HepG2 (cell line): Measurements from ENCODE around the gene RAB38. TPM values are rescaled to one million over a fixed set of nuclear protein-coding genes. Genes with fewer than 3 reads are reported as not detected.

Experiments used
- ATAC-seq: fragments of 200-7000 bp; cut with Tn5 transposase; 3 replicates; pipeline ENCODE4 v1.9.1; 2020; ENCODE audit warnings: mild to moderate bottlenecking, moderate library complexity
- BruUV-seq: library from RNA; stranded (reverse); fragments of 400-500 nt; replicated peaks from 2 replicates; lab custom pipeline; 2021; lab: Mats Ljungman, UMichigan
- CTCF ChIA-PET: fragments of 300-600 bp; formaldehyde crosslinking; extraction: SDS; loops from one replicate; lab custom pipeline; 2021; ENCODE audit warnings: low total read pairs, inconsistent platforms, low intra/inter-chr PET ratio; lab: Yijun Ruan, JAX
- POLR2A ChIA-PET: fragments of 350-600 bp; sonication (Branson Sonifier 250); formaldehyde crosslinking; loops from one replicate; lab custom pipeline; 2020; ENCODE audit warnings: antibody characterized with exemption, inconsistent platforms; lab: Yijun Ruan, JAX
- DNase-seq: peaks from one replicate; pipeline ENCODE4 v3.0.0-alpha.2; 2015; ENCODE audit warnings: low spot score
- FAIRE-seq: peaks from 3 replicates; lab custom pipeline; 2011; peaks lifted over from hg19 to GRCh38; lab: Jason Lieb, UNC
- H2AFZ ChIP-seq: one replicate; pipeline ENCODE4 v1.6.1; 2011; ENCODE audit warnings: low read length, inconsistent platforms
- H3K27ac ChIP-seq: fragments of 300-600 bp; 3 replicates; pipeline ENCODE4 v1.8.0; 2011; ENCODE audit warnings: mixed run types, mild to moderate bottlenecking, mixed read lengths, low read length, inconsistent platforms; ENCODE audit not compliant: insufficient read depth; ENCODE audit errors: extremely low read length
- H3K27me3 ChIP-seq, 2 experiments: fragments of 200-600 bp in 1 of 2; 2 replicates in 1 of 2; 3 replicates in 1 of 2; pipeline versions ENCODE4 v1.6.0 to v1.8.0; 2011; ENCODE audit warnings: low read length in 2 of 2, mild to moderate bottlenecking in 2 of 2, moderate library complexity in 2 of 2, inconsistent platforms in 1 of 2; ENCODE audit not compliant: insufficient read depth in 2 of 2, control insufficient read depth in 1 of 2
- H3K36me3 ChIP-seq, 2 experiments: fragments of 200-600 bp in 1 of 2; replicated peaks in 1 of 2; 2 replicates in 1 of 2; 3 replicates in 1 of 2; pipeline versions ENCODE4 v1.5.1 to v1.8.0; 2011; ENCODE audit warnings: low read length in 2 of 2, inconsistent platforms in 1 of 2; ENCODE audit not compliant: insufficient read depth in 2 of 2, control insufficient read depth in 1 of 2
- H3K4me1 ChIP-seq: 2 replicates; pipeline ENCODE4 v1.5.1; 2012; ENCODE audit warnings: low read length, inconsistent platforms; ENCODE audit not compliant: insufficient read depth
- H3K4me2 ChIP-seq: 2 replicates; pipeline ENCODE4 v1.6.0; 2011; ENCODE audit warnings: low read depth, low read length, inconsistent platforms
- H3K4me3 ChIP-seq, 3 experiments: fragments of 200-600 bp in 1 of 3; sonication (generic), shearing (Covaris generic) in 1 of 3; replicated peaks in 1 of 3; 2 replicates each; pipeline ENCODE4 v1.5.1; 2011 to 2016; ENCODE audit warnings: low read length in 3 of 3, inconsistent platforms in 2 of 3, low read depth in 2 of 3, mild to moderate bottlenecking in 2 of 3, control low read depth in 1 of 3, mixed read lengths in 1 of 3; ENCODE audit not compliant: insufficient read depth in 1 of 3
- H3K79me2 ChIP-seq: one replicate; pipeline ENCODE4 v1.6.1; 2011; ENCODE audit warnings: low read length, inconsistent platforms; ENCODE audit not compliant: insufficient read depth
- H3K9ac ChIP-seq: 2 replicates; pipeline ENCODE4 v1.6.0; 2011; ENCODE audit warnings: mild to moderate bottlenecking, low read depth, low read length, inconsistent platforms; ENCODE audit not compliant: insufficient read depth
- H3K9me3 ChIP-seq: 2 replicates; pipeline ENCODE4 v1.5.1; 2012; ENCODE audit warnings: mild to moderate bottlenecking, low read length
- H4K20me1 ChIP-seq: 2 replicates; pipeline ENCODE4 v1.6.0; 2011; ENCODE audit warnings: inconsistent platforms, mild to moderate bottlenecking, low read length, moderate library complexity; ENCODE audit not compliant: insufficient read depth
- AKAP8 ChIP-seq: sonication (generic); formaldehyde crosslinking; IDR thresholded peaks from 2 replicates; pipeline ENCODE4 v1.5.1; 2020; ENCODE audit warnings: mild to moderate bottlenecking, missing genetic modification reagents
- CBX2 ChIP-seq, 2 experiments: fragments of 200-600 bp in 1 of 2; sonication (generic); formaldehyde crosslinking in 1 of 2; IDR thresholded peaks; 2 replicates each; pipeline versions ENCODE4 v1.7.0 to v1.8.1; 2018 to 2022; ENCODE audit warnings: low read depth in 2 of 2, low read length in 1 of 2, mild to moderate bottlenecking in 1 of 2, missing genetic modification reagents in 1 of 2
- NR2F1 ChIP-seq, 2 experiments: fragments of 450-650 bp in 1 of 2; formaldehyde crosslinking in 1 of 2; IDR thresholded peaks; 2 replicates each; pipeline versions ENCODE4 v1.5.0 to v1.6.1; 2016 to 2020; ENCODE audit warnings: mild to moderate bottlenecking in 1 of 2, missing compliant biosample characterization in 1 of 2, missing genetic modification reagents in 1 of 2, moderate library complexity in 1 of 2
- ZNF343 ChIP-seq: sonication (generic); formaldehyde crosslinking; IDR thresholded peaks from 2 replicates; pipeline ENCODE4 v1.4.0; 2020; ENCODE audit warnings: mild to moderate bottlenecking, missing genetic modification reagents
- ZSCAN30 ChIP-seq: sonication (generic); formaldehyde crosslinking; IDR thresholded peaks from 2 replicates; pipeline ENCODE4 v1.5.0; 2020; ENCODE audit warnings: mild to moderate bottlenecking, missing genetic modification reagents
- WGBS: methylation state at CpG from one replicate; pipeline ENCODE4 v1.1.6; 2017; ENCODE audit warnings: low lambda C conversion rate; 5-methylcytosine and 5-hydroxymethylcytosine counted together
- in situ Hi-C: cut with HindIII; loops from 2 replicates; pipeline ENCODE4 v1.10.0; 2017; ENCODE audit warnings: low pct_unique_long_range_greater_than_20kb; ENCODE audit not compliant: extremely low pct_ligation_motif_present
- intact Hi-C: fragments of 100-400 bp; cut with micrococcal nuclease; formaldehyde crosslinking; loops from one replicate; pipeline ENCODE4 v1.10.0; 2022; ENCODE audit not compliant: unreplicated experiment
- polyA plus RNA-seq, 8 experiments: library from polyadenylated mRNA; depleted of rRNA in 3 of 8; stranded (reverse) in 7 of 8; unstranded in 1 of 8; fragments of >200 nt; fragmentation: Illumina TruSeq in 4 of 8; extraction: Trizol in 4 of 8; gene quantifications; 2 replicates each; pipeline versions ENCODE4 v1.2.1 to v1.2.3, GENCODE V29; 2011 to 2016; ENCODE audit warnings: low read depth in 4 of 8, missing spikeins in 1 of 8, mixed read lengths in 1 of 8; ENCODE audit not compliant: insufficient read depth in 1 of 8
- total RNA-seq, 5 experiments: library from RNA; depleted of rRNA; stranded (reverse); fragments of >200 nt; fragmentation: Illumina TruSeq; extraction: Trizol; gene quantifications; 2 replicates each; pipeline ENCODE4 v1.2.3, GENCODE V29; 2016; ENCODE audit warnings: low read depth in 1 of 5
- TF ChIP-seq, protein P1 (sequence below): sonication (generic); formaldehyde crosslinking; IDR thresholded peaks from 2 replicates; pipeline ENCODE4 v1.4.0; 2020; ENCODE audit warnings: missing genetic modification reagents
- TF ChIP-seq, protein P2 (sequence below): IDR thresholded peaks from 2 replicates; pipeline ENCODE4 v1.6.1; 2016; ENCODE audit warnings: missing compliant biosample characterization, missing genetic modification reagents, borderline replicate concordance
- TF ChIP-seq, protein P3 (sequence below): sonication (generic); formaldehyde crosslinking; IDR thresholded peaks from 2 replicates; pipeline ENCODE4 v1.4.0; 2020; ENCODE audit warnings: missing genetic modification reagents
- TF ChIP-seq, protein P4 (sequence below): fragments of 450-650 bp; IDR thresholded peaks from 2 replicates; pipeline ENCODE4 v1.6.1; 2016

RAB38 gene
- total and polyA plus RNA-seq, 2 of the 13 experiments (the other 11 are each of a cell fraction or from before 2014, with no cell fraction given) = 0.13 to 0.30 TPM

DNA sequence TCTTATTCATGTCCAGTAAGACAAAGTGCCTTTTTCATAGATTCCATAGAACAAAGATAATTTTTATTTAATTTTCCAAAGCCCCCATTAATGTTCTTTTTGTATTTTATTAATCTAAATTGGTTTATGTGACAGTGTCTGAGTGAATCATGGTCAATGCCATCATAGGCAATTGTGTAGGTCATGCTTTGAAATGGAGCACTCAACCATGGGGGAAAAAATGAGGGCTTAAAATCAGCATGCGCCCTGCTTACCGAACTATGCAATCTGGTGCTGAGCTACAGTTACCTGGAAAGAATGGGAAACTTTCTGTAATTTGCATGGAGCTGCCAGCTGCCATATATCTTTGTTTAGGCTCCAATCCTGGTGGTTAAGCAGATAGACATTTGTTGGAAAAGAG lies 28.4 kb upstream of the RAB38 start (continued):
- TF ChIP-seq, protein P1, sequence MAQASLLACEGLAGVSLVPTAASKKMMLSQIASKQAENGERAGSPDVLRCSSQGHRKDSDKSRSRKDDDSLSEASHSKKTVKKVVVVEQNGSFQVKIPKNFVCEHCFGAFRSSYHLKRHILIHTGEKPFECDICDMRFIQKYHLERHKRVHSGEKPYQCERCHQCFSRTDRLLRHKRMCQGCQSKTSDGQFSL (CRISPR knock-in tag) = no peak
- no peak for TF ChIP-seq NR2F1 (CRISPR knock-in tag; IDR thresholded peaks at IDR 0.05)
- TF ChIP-seq CBX2 (IDR thresholded peaks at IDR 0.05; ENCODE audit: low read depth, low read length) = no peak
- TF ChIP-seq CBX2 (CRISPR knock-in tag; IDR thresholded peaks at IDR 0.05; ENCODE audit: low read depth) = no peak
- TF ChIP-seq AKAP8 = no peak
- TF ChIP-seq ZNF343 (CRISPR knock-in tag) = no peak
- TF ChIP-seq, protein P2, sequence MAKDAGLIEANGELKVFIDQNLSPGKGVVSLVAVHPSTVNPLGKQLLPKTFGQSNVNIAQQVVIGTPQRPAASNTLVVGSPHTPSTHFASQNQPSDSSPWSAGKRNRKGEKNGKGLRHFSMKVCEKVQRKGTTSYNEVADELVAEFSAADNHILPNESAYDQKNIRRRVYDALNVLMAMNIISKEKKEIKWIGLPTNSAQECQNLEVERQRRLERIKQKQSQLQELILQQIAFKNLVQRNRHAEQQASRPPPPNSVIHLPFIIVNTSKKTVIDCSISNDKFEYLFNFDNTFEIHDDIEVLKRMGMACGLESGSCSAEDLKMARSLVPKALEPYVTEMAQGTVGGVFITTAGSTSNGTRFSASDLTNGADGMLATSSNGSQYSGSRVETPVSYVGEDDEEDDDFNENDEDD (CRISPR knock-in tag) = no peak
- TF ChIP-seq, protein P3, sequence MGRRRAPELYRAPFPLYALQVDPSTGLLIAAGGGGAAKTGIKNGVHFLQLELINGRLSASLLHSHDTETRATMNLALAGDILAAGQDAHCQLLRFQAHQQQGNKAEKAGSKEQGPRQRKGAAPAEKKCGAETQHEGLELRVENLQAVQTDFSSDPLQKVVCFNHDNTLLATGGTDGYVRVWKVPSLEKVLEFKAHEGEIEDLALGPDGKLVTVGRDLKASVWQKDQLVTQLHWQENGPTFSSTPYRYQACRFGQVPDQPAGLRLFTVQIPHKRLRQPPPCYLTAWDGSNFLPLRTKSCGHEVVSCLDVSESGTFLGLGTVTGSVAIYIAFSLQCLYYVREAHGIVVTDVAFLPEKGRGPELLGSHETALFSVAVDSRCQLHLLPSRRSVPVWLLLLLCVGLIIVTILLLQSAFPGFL (CRISPR knock-in tag) = no peak

DNA sequence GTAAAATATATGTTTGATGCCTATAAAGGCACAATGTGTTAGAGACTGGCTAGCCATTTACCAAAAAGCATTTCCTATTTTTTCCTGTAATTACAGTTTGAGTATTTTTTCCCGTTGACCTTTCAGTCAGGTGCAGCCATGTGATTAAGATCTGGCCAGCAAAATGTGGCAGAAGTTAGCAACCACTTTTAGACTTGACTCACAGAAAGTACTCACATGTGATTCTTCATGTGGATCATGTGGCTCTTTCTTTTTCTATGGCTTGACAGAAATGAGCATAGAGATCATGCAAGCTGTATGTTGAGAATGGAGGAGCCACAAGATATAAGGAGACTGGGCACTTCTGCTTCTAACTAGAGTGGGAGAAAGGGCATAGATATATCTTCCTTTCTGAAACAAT lies 27.3 kb upstream of the RAB38 start:
- CTCF ChIA-PET = no interaction called here

More for the DNA sequence above, 27.3 kb upstream of the RAB38 start:
- WGBS = 6% methylated on average over 1 of the region's 1 CpG
- no peaks in the 10 kb centered on the region for H4K20me1 ChIP-seq
- no peaks in the 10 kb centered on the region for H3K27me3 ChIP-seq
- no peak overlapping the region for H3K4me2 ChIP-seq
- no peaks in the 10 kb centered on the region for H3K4me1 ChIP-seq
- H3K4me3 ChIP-seq = no peak overlapping the region
- in situ Hi-C loops = no loop called here
- no peak for ATAC-seq
- POLR2A ChIA-PET = no interaction called here
- H3K79me2 ChIP-seq = no peaks in the 10 kb centered on the region
- FAIRE-seq = no peak
- H3K9ac ChIP-seq = no peak overlapping the region
- intact Hi-C loops = no loop called here
- H3K9me3 ChIP-seq = peaks cover 6% of the 10 kb centered on the region; the same call in 1 of the 2 replicates
- no peaks in the 10 kb centered on the region for H3K36me3 ChIP-seq
- no TSS peak for BruUV-seq
- no peak for DNase-seq
- H2AFZ ChIP-seq = no peak overlapping the region
- no peak overlapping the region for H3K27ac ChIP-seq
- TF ChIP-seq, protein P4, sequence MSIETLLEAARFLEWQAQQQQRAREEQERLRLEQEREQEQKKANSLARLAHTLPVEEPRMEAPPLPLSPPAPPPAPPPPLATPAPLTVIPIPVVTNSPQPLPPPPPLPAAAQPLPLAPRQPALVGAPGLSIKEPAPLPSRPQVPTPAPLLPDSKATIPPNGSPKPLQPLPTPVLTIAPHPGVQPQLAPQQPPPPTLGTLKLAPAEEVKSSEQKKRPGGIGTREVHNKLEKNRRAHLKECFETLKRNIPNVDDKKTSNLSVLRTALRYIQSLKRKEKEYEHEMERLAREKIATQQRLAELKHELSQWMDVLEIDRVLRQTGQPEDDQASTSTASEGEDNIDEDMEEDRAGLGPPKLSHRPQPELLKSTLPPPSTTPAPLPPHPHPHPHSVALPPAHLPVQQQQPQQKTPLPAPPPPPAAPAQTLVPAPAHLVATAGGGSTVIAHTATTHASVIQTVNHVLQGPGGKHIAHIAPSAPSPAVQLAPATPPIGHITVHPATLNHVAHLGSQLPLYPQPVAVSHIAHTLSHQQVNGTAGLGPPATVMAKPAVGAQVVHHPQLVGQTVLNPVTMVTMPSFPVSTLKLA = peak; percentile 65
- no peak for TF ChIP-seq ZSCAN30 (CRISPR knock-in tag)
